Body of pancreas (tissue), 4 donors: ENCODE results near the gene UQCR10. TPM values are rescaled to one million over a fixed set of nuclear protein-coding genes. Genes with fewer than 3 reads are reported as not detected.

Source experiments
- ATAC-seq: fragments of 150-250 bp; one replicate; pipeline ENCODE4 v1.9.1; 2016
- DNase-seq, 4 donors: peaks; one replicate each; pipeline ENCODE4 v3.0.0-alpha.2; 2019
- H3K27ac ChIP-seq, 4 donors: fragments of 200-600 bp; sonication (generic); 1 replicate in 3 of 4; 2 replicates in 1 of 4; pipeline versions ENCODE4 v1.5.1 to v1.6.1; 2016 to 2019; ENCODE audit warnings: mild to moderate bottlenecking in 1 of 4, mixed read lengths in 1 of 4, moderate library complexity in 1 of 4
- H3K27me3 ChIP-seq, 2 donors: fragments of 200-600 bp; sonication (generic); one replicate each; pipeline ENCODE4 v1.6.0; 2016; ENCODE audit warnings: mild to moderate bottlenecking in 1 of 2
- H3K36me3 ChIP-seq, 2 donors: fragments of 200-600 bp; sonication (generic); replicated peaks in 1 of 2; 2 replicates each; pipeline ENCODE4 v1.5.1; 2016; ENCODE audit warnings: low read depth in 2 of 2; ENCODE audit not compliant: insufficient read depth in 1 of 2
- H3K4me1 ChIP-seq: fragments of 200-600 bp; sonication (generic); one replicate; pipeline ENCODE4 v1.6.0; 2016
- H3K4me3 ChIP-seq, 2 donors: fragments of 200-600 bp; sonication (generic); 1 replicate in 1 of 2; 2 replicates in 1 of 2; pipeline ENCODE4 v1.5.1; 2016 to 2019
- H3K9me3 ChIP-seq, 3 donors: fragments of 200-600 bp; sonication (generic); 1 replicate in 2 of 3; 2 replicates in 1 of 3; pipeline ENCODE4 v1.5.1; 2016
- POLR2A ChIP-seq, 3 donors: fragments of 450-650 bp; IDR thresholded peaks; one replicate each; pipeline ENCODE4 v1.6.1; 2016; ENCODE audit warnings: antibody characterized with exemption in 3 of 3, mild to moderate bottlenecking in 2 of 3
- WGBS, 2 donors: methylation state at CpG; one replicate each; pipeline ENCODE4 v1.1.5; 2017; 5-methylcytosine and 5-hydroxymethylcytosine counted together
- intact Hi-C: fragments of 100-400 bp; cut with DNase I; formaldehyde crosslinking; loops from one replicate; pipeline ENCODE4 v1.15.1; 2023
- total RNA-seq, 2 donors: library from RNA; depleted of rRNA; stranded (reverse); fragments of >200 nt; gene quantifications; one replicate each; pipeline ENCODE4 v1.1.0, GENCODE V29; 2016
- TF ChIP-seq, protein P1 (sequence below), 7 experiments: fragments of 450-650 bp in 4 of 7; fragments of 200-600 bp in 3 of 7; sonication (generic) in 3 of 7; IDR thresholded peaks; one replicate each; pipeline ENCODE4 v1.5.1; 2016 to 2019; ENCODE audit warnings: antibody characterized with exemption in 7 of 7

Gene UQCR10
- total RNA-seq, 2 donors from 2014 or later = 21.0 to 27.4 TPM

DNA sequence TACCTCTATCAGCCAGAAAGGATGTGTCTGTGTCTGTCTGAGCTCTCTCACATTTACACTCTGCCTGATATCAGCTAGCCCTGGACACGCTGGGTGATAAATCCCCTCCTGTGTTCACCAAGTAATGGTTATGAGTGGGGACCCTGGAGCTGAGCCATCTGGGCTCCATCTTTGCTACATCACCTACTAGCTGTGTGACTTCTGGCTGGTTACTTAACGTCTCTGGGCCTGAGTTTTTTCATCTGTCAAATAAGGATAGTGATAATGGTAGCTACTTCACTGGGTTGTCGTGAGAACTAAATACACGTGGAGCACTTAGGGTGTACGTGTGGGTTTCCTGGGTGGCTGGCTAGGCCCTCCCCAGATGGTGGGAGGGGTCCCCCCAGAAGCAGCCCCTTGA is 22.9 kb downstream of the UQCR10 start:
- H3K4me1 ChIP-seq = peaks cover 47% of the 10 kb centered on the region
- TF ChIP-seq POLR2A (IDR thresholded peaks at IDR 0.05) = no peak
- TF ChIP-seq, protein P1, sequence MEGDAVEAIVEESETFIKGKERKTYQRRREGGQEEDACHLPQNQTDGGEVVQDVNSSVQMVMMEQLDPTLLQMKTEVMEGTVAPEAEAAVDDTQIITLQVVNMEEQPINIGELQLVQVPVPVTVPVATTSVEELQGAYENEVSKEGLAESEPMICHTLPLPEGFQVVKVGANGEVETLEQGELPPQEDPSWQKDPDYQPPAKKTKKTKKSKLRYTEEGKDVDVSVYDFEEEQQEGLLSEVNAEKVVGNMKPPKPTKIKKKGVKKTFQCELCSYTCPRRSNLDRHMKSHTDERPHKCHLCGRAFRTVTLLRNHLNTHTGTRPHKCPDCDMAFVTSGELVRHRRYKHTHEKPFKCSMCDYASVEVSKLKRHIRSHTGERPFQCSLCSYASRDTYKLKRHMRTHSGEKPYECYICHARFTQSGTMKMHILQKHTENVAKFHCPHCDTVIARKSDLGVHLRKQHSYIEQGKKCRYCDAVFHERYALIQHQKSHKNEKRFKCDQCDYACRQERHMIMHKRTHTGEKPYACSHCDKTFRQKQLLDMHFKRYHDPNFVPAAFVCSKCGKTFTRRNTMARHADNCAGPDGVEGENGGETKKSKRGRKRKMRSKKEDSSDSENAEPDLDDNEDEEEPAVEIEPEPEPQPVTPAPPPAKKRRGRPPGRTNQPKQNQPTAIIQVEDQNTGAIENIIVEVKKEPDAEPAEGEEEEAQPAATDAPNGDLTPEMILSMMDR (IDR thresholded peaks at IDR 0.05) = no peak
- H3K4me3 ChIP-seq = no peak overlapping the region
- H3K27me3 ChIP-seq = no peaks in the 10 kb centered on the region
- ATAC-seq (no peak), DNase-seq (no peak)
- H3K36me3 ChIP-seq = peaks cover 0 to 36% of the 10 kb centered on the region in 2 donors
- peak overlapping the region in 2 of 4 donors; percentile 63 to 91 for H3K27ac ChIP-seq
- intact Hi-C loops = no loop called here
- 87 to 89% methylated on average over 5 of the region's 5 CpGs for WGBS, 2 donors
- H3K9me3 ChIP-seq = no peaks in the 10 kb centered on the region

DNA sequence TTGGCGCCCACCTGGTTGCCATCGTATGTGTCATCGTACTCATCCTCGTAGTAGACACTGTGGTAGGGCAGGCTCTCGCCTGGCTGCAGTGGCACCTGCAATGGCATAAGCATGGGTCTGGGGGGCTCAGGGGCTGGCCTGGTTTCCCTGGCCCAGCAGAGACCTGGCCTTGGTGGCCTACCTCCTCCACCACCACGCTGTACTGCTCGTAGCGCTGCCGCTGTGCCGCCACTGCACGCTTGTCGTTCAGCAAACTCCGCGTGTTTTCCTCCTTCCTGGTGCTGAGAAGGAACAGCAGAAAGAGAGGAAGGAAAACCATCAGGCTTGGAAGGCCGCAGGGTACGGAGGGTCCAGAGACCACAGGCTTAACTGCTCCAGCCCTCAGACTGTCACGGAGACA is 26.2 kb downstream of the UQCR10 start:
- Histone ChIP-seq H3K4me1 (peaks cover 38% of the 10 kb centered on the region), H3K36me3 (peaks cover 0 to 33% of the 10 kb centered on the region in 2 donors), H3K4me3 (no peak overlapping the region), H3K9me3 (no peaks in the 10 kb centered on the region), H3K27ac (no peak overlapping the region), H3K27me3 (no peaks in the 10 kb centered on the region)
- TF ChIP-seq POLR2A (IDR thresholded peaks at IDR 0.05) = no peak
- TF ChIP-seq, protein P1 (IDR thresholded peaks at IDR 0.05) = no peak
- WGBS, 2 donors = 96 to 98% methylated on average over 16 to 17 of the region's 17 CpGs
- intact Hi-C loops = no loop called here
- ATAC-seq (no peak), DNase-seq (no peak)

DNA sequence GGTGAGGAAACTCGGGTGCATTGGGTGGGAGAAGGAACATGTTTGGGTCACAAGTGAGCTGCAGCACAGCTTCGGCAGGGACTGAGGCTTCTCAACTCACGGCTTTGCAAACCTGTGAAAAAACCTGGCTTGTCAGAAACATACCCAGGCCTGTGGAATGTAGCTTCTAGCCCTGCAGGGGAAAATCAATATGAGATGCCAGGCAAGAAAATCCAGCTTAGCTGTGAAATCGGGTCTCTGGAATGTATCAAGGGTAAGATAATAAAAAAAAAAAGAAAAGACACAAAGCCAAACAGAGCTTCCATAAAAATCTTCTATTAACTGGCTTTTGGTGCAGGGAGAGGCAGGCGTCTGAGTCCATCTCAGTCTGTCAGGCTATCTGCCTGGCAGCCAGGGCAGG is 28.5 kb downstream of the UQCR10 start:
- peaks cover 0 to 18% of the 10 kb centered on the region in 2 donors for H3K36me3 ChIP-seq
- 36 to 69% methylated on average over 5 of the region's 5 CpGs for WGBS, 2 donors
- TF ChIP-seq, protein P1 (IDR thresholded peaks at IDR 0.05) = no peak
- TF ChIP-seq POLR2A (IDR thresholded peaks at IDR 0.05) = no peak
- H3K4me1 ChIP-seq = peaks cover 49% of the 10 kb centered on the region
- intact Hi-C loops = no loop called here
- DNase-seq = no peak
- ATAC-seq = peak; percentile 50
- no peaks in the 10 kb centered on the region for H3K9me3 ChIP-seq
- peak overlapping the region in 3 of 4 donors; percentile 23 to 83 (median 69) for H3K27ac ChIP-seq
- no peak overlapping the region for H3K4me3 ChIP-seq
- H3K27me3 ChIP-seq = no peaks in the 10 kb centered on the region

DNA sequence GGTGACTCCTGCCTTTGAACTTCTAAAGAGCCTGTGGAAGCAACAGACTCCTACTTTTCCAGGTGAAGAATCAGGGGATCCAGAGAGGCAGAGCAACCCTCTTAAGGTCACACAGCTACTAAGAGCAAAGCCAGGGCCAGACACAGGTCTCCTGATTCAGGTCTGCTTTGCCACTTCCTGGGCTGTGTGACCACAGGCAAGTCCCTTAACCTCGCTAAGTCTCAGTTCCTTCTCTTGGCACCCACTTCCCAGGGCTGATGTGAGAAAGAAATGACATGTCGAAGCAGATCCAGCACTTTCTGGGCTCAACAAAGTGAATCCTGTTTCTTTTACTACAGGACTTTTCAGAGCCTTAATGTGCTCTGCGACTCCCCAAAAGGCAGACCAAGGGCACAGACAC is 30.2 kb downstream of the UQCR10 start:
- no peak for ATAC-seq

More for the DNA sequence above, 30.2 kb downstream of the UQCR10 start:
- H3K9me3 ChIP-seq = no peaks in the 10 kb centered on the region
- peak overlapping the region in 3 of 4 donors; percentile 23 to 83 (median 69) for H3K27ac ChIP-seq
- peaks cover 0 to 7% of the 10 kb centered on the region in 2 donors for H3K36me3 ChIP-seq
- TF ChIP-seq, protein P1 (IDR thresholded peaks at IDR 0.05) = no peak
- TF ChIP-seq POLR2A (IDR thresholded peaks at IDR 0.05) = no peak
- no peaks in the 10 kb centered on the region for H3K27me3 ChIP-seq
- H3K4me3 ChIP-seq = no peak overlapping the region
- intact Hi-C loops = no loop called here
- peak in 1 of 4 donors; percentile 43 for DNase-seq
- 77 to 93% methylated on average over 3 of the region's 3 CpGs for WGBS, 2 donors
- peaks cover 49% of the 10 kb centered on the region for H3K4me1 ChIP-seq
